Endothelial cell (in vitro differentiated cells): ENCODE results near the gene KMT2C. TPM values are rescaled to one million over a fixed set of nuclear protein-coding genes. Genes with fewer than 3 reads are reported as not detected.

ENCODE experiments used
- DNase-seq: peaks from one replicate; pipeline ENCODE4 v3.0.0; 2021; ENCODE audit warnings: low spot score
- H3K27ac Mint-ChIP-seq: one replicate; pipeline ENCODE4 v1.8.0; 2021; ENCODE audit warnings: mixed read lengths, inconsistent platforms; ENCODE audit not compliant: unreplicated experiment
- H3K27me3 Mint-ChIP-seq: one replicate; pipeline ENCODE4 v1.8.0; 2021; ENCODE audit warnings: mild to moderate bottlenecking, moderate library complexity, mixed read lengths, inconsistent platforms; ENCODE audit not compliant: unreplicated experiment
- H3K36me3 Mint-ChIP-seq: one replicate; pipeline ENCODE4 v1.8.0; 2021; ENCODE audit warnings: mild to moderate bottlenecking, low read depth, mixed read lengths, inconsistent platforms; ENCODE audit not compliant: unreplicated experiment
- H3K4me1 Mint-ChIP-seq: one replicate; pipeline ENCODE4 v1.8.0; 2021; ENCODE audit warnings: mild to moderate bottlenecking, mixed read lengths, inconsistent platforms; ENCODE audit not compliant: unreplicated experiment
- H3K4me3 Mint-ChIP-seq: one replicate; pipeline ENCODE4 v1.8.0; 2021; ENCODE audit warnings: mild to moderate bottlenecking, mixed read lengths, inconsistent platforms; ENCODE audit not compliant: unreplicated experiment
- H3K9me3 Mint-ChIP-seq: one replicate; pipeline ENCODE4 v1.8.0; 2021; ENCODE audit warnings: mixed read lengths, inconsistent platforms; ENCODE audit not compliant: unreplicated experiment
- CTCF ChIP-seq: fragments of 200-600 bp; sonication (generic); IDR thresholded peaks from one replicate; pipeline ENCODE4 v1.5.0; 2021; ENCODE audit warnings: antibody characterized with exemption; ENCODE audit not compliant: unreplicated experiment
- total RNA-seq: library from RNA; stranded (reverse); fragmentation: NEBNext Ultra II Directional; extraction: Animal tissue kit (Norgen Biotek cat#: 25700); gene quantifications from one replicate; pipeline ENCODE4 v1.2.1, GENCODE V29; 2021; ENCODE audit not compliant: unreplicated experiment

Gene KMT2C
- total RNA-seq, 1 donor from 2014 or later = 59.8 TPM

- H3K4me1 Mint-ChIP-seq = no peaks in the 10 kb centered on the region
- H3K4me3 Mint-ChIP-seq = no peak overlapping the region
- H3K27ac Mint-ChIP-seq = peak overlapping the region; percentile 20
- H3K9me3 Mint-ChIP-seq = no peaks in the 10 kb centered on the region
- H3K27me3 Mint-ChIP-seq = peaks cover 3% of the 10 kb centered on the region
- DNase-seq = no peak
- H3K36me3 Mint-ChIP-seq = peaks cover 43% of the 10 kb centered on the region
- TF ChIP-seq CTCF = no peak
These were observed 314.4 kb downstream of the KMT2C start for GRCh38 chr7:152121432-152121831.

- H3K27ac Mint-ChIP-seq = no peak overlapping the region
- no peaks in the 10 kb centered on the region for H3K9me3 Mint-ChIP-seq
- H3K4me3 Mint-ChIP-seq = no peak overlapping the region
- H3K27me3 Mint-ChIP-seq = peaks cover 3% of the 10 kb centered on the region
- no peaks in the 10 kb centered on the region for H3K4me1 Mint-ChIP-seq
- peaks cover 42% of the 10 kb centered on the region for H3K36me3 Mint-ChIP-seq
- DNase-seq = no peak
- TF ChIP-seq CTCF = no peak
These were observed 315.0 kb downstream of the KMT2C start for GRCh38 chr7:152120776-152121175.

GRCh38 chr7:152120210-152120609 lies 315.6 kb downstream of the KMT2C start:
- H3K4me3 Mint-ChIP-seq = no peak overlapping the region
- no peaks in the 10 kb centered on the region for H3K9me3 Mint-ChIP-seq
- no peaks in the 10 kb centered on the region for H3K4me1 Mint-ChIP-seq
- peaks cover 37% of the 10 kb centered on the region for H3K36me3 Mint-ChIP-seq
- no peak overlapping the region for H3K27ac Mint-ChIP-seq
- no peak for DNase-seq
- peaks cover 3% of the 10 kb centered on the region for H3K27me3 Mint-ChIP-seq
- no peak for TF ChIP-seq CTCF

GRCh38 chr7:152117356-152117755 lies 318.4 kb downstream of the KMT2C start:
- TF ChIP-seq CTCF = no peak
- peaks cover 35% of the 10 kb centered on the region for H3K36me3 Mint-ChIP-seq
- H3K4me3 Mint-ChIP-seq = no peak overlapping the region
- H3K9me3 Mint-ChIP-seq = no peaks in the 10 kb centered on the region
- H3K27ac Mint-ChIP-seq = no peak overlapping the region
- no peaks in the 10 kb centered on the region for H3K4me1 Mint-ChIP-seq
- H3K27me3 Mint-ChIP-seq = peaks cover 3% of the 10 kb centered on the region
- no peak for DNase-seq

GRCh38 chr7:152115021-152115718 lies 320.6 kb downstream of the KMT2C start:
- H3K36me3 Mint-ChIP-seq = peaks cover 33% of the 10 kb centered on the region
- TF ChIP-seq CTCF = no peak

More at GRCh38 chr7:152115021-152115718, 320.6 kb downstream of the KMT2C start:
- H3K4me1 Mint-ChIP-seq = no peaks in the 10 kb centered on the region
- no peak for DNase-seq
- H3K9me3 Mint-ChIP-seq = no peaks in the 10 kb centered on the region
- H3K4me3 Mint-ChIP-seq = no peak overlapping the region
- peaks cover 2% of the 10 kb centered on the region for H3K27me3 Mint-ChIP-seq
- H3K27ac Mint-ChIP-seq = no peak overlapping the region
